C4-2B (cell line): ENCODE data around the gene CDC42BPA.

ENCODE experiments used
- CTCF ChIP-seq: fragments of 450-650 bp; conservative IDR thresholded peaks from 2 replicates; pipeline ENCODE4 v1.5.1; 2017; ENCODE audit warnings: mild to moderate bottlenecking
- ZFX ChIP-seq: fragments of 450-650 bp; IDR thresholded peaks from 2 replicates; pipeline ENCODE4 v1.6.1; 2017

- TF ChIP-seq CTCF (no peak), ZFX (no peak)
Observed at GRCh38 chr1:227305894-227306626, 12.2 kb downstream of the CDC42BPA start.
